ENCODE results near the gene PPP4R1. TPM values are rescaled to one million over a fixed set of nuclear protein-coding genes. Genes with fewer than 3 reads are reported as not detected.

The PPP4R1 gene
- total RNA-seq, 1 donor from 2014 or later = 132 TPM

GRCh38 chr18:9594823-9595596 is 19.3 kb downstream of the PPP4R1 start:
- peaks cover 15% of the 10 kb centered on the region for H3K36me3 ChIP-seq (ENCODE audit: insufficient read depth, low read length)
- peaks cover 60% of the 10 kb centered on the region for H4K20me1 ChIP-seq (ENCODE audit: insufficient read depth, low read length)
- Mint-ChIP-seq H3K36me3 (ENCODE audit: low read depth, unreplicated experiment) (peaks cover 15% of the 10 kb centered on the region), H3K9me3 (ENCODE audit: unreplicated experiment) (no peaks in the 10 kb centered on the region), H3K4me1 (ENCODE audit: low read depth, unreplicated experiment) (peaks cover 14% of the 10 kb centered on the region), H3K27me3 (ENCODE audit: low read depth, unreplicated experiment) (no peaks in the 10 kb centered on the region), H3K27ac (ENCODE audit: unreplicated experiment) (peak overlapping the region; percentile 67), H3K4me3 (ENCODE audit: unreplicated experiment) (peak overlapping the region; percentile 34)
- peaks cover 95% of the 10 kb centered on the region for H3K79me2 ChIP-seq (ENCODE audit: insufficient read depth, low read length)
- FAIRE-seq (no peak), DNase-seq (ENCODE audit: low read depth) (peak; percentile 25)
- H3K9ac ChIP-seq (ENCODE audit: low read length) = no peak overlapping the region
- no peak overlapping the region for H3K4me3 ChIP-seq (ENCODE audit: insufficient read depth, low read depth, low read length)
- H3K4me1 ChIP-seq (ENCODE audit: insufficient read depth, low read length) = peaks cover 3% of the 10 kb centered on the region
- H3K9me3 ChIP-seq (ENCODE audit: insufficient read depth, low read depth, low read length) = no peaks in the 10 kb centered on the region
- peak overlapping the region; percentile 6 for H3K27ac ChIP-seq (ENCODE audit: low read depth, low read length)
- H3K4me2 ChIP-seq (ENCODE audit: low read length) = peak overlapping the region; percentile 39
- H3K27me3 ChIP-seq (ENCODE audit: insufficient read depth, low read length) = no peaks in the 10 kb centered on the region
- no peak for TF ChIP-seq CTCF (IDR thresholded peaks at IDR 0.05; ENCODE audit: insufficient read depth, low read depth, low read length)
- no peak for TF ChIP-seq EZH2 (IDR thresholded peaks at IDR 0.05; ENCODE audit: insufficient read depth, low read length)
- H2AFZ ChIP-seq (ENCODE audit: low read depth, low read length) = no peak overlapping the region

GRCh38 chr18:9587924-9588323 is 26.4 kb downstream of the PPP4R1 start:
- Mint-ChIP-seq H3K27ac (ENCODE audit: unreplicated experiment) (no peak overlapping the region), H3K36me3 (ENCODE audit: low read depth, unreplicated experiment) (peaks cover 15% of the 10 kb centered on the region)
- no peak for FAIRE-seq

More at GRCh38 chr18:9587924-9588323, 26.4 kb downstream of the PPP4R1 start:
- Mint-ChIP-seq H3K27me3 (ENCODE audit: low read depth, unreplicated experiment) (no peaks in the 10 kb centered on the region), H3K4me1 (ENCODE audit: low read depth, unreplicated experiment) (no peaks in the 10 kb centered on the region), H3K9me3 (ENCODE audit: unreplicated experiment) (no peaks in the 10 kb centered on the region), H3K4me3 (ENCODE audit: unreplicated experiment) (no peak overlapping the region)
- Histone ChIP-seq H3K9ac (ENCODE audit: low read length) (no peak overlapping the region), H4K20me1 (ENCODE audit: insufficient read depth, low read length) (peaks cover 12% of the 10 kb centered on the region), H3K36me3 (ENCODE audit: insufficient read depth, low read length) (peaks cover 41% of the 10 kb centered on the region), H3K79me2 (ENCODE audit: insufficient read depth, low read length) (peaks cover 52% of the 10 kb centered on the region), H3K4me3 (ENCODE audit: insufficient read depth, low read depth, low read length) (no peak overlapping the region), H3K4me1 (ENCODE audit: insufficient read depth, low read length) (no peaks in the 10 kb centered on the region), H3K27me3 (ENCODE audit: insufficient read depth, low read length) (no peaks in the 10 kb centered on the region), H2AFZ (ENCODE audit: low read depth, low read length) (no peak overlapping the region), H3K4me2 (ENCODE audit: low read length) (no peak overlapping the region), H3K9me3 (ENCODE audit: insufficient read depth, low read depth, low read length) (no peaks in the 10 kb centered on the region), H3K27ac (ENCODE audit: low read depth, low read length) (no peak overlapping the region)
- no peak for DNase-seq (ENCODE audit: low read depth)
- no peak for TF ChIP-seq CTCF (IDR thresholded peaks at IDR 0.05; ENCODE audit: insufficient read depth, low read depth, low read length)
- no peak for TF ChIP-seq EZH2 (IDR thresholded peaks at IDR 0.05; ENCODE audit: insufficient read depth, low read length)

All from astrocyte (in vitro differentiated cells and primary cell).